ENCODE measurements around the gene GCDH.

GRCh38 chr19:12884202-12884601 lies 6.8 kb upstream of the GCDH start:
- TF ChIP-seq POLR2AphosphoS5 (IDR thresholded peaks at IDR 0.05; ENCODE audit: low read depth, low read length), result no peak
- TF ChIP-seq, protein P1, sequence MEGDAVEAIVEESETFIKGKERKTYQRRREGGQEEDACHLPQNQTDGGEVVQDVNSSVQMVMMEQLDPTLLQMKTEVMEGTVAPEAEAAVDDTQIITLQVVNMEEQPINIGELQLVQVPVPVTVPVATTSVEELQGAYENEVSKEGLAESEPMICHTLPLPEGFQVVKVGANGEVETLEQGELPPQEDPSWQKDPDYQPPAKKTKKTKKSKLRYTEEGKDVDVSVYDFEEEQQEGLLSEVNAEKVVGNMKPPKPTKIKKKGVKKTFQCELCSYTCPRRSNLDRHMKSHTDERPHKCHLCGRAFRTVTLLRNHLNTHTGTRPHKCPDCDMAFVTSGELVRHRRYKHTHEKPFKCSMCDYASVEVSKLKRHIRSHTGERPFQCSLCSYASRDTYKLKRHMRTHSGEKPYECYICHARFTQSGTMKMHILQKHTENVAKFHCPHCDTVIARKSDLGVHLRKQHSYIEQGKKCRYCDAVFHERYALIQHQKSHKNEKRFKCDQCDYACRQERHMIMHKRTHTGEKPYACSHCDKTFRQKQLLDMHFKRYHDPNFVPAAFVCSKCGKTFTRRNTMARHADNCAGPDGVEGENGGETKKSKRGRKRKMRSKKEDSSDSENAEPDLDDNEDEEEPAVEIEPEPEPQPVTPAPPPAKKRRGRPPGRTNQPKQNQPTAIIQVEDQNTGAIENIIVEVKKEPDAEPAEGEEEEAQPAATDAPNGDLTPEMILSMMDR (IDR thresholded peaks at IDR 0.05), result no peak
- no peak for TF ChIP-seq SIN3A (IDR thresholded peaks at IDR 0.05; ENCODE audit: borderline replicate concordance, insufficient read depth, low read depth, low read length)
- TF ChIP-seq REST (IDR thresholded peaks at IDR 0.05; ENCODE audit: insufficient read depth in 1 of 2, low read depth in 2 of 2, low read length in 1 of 2), result no peak
- no peak for TF ChIP-seq TCF7L2 (IDR thresholded peaks at IDR 0.05; ENCODE audit: low read depth, low read length)

Measured in Panc1 (cell line).